AML-193 (cell line): ENCODE data around the gene IL17B.

Experiments used
- DNase-seq, 2 experiments: peaks; one replicate each; lab custom pipeline; 2025; lab: John Stamatoyannopoulos, UW

IL17B gene

DNA sequence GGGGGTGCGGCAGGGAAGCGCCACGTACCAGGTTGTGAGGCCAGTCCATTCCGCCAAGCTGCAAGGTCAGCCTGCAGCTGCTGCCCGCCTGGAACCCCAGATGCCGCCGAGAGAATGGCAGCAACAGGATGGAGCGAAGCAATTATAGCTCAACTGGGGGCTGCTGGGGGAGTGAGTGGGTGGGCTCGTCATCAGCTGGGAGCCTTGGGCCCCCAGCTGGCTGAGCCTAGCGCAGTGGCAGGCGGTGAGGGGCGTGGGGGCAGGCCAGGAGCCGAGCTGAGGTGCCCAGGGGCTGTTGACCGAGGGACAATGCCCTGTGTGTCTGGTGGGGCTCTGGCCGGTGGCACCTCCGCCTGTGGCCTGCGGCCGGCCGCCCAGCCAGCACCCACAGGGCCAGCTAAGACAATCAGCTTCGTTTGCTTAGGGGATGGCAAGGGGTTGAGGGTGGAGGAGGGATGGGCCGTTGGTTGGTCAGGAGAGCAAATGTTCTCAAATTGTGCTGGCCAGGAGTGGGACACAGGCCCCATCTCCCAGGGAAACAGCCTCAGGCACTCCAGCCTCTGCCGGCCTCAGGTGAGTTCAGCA lies at the start of gene IL17B:
TSS of gene IL17B (minus strand) at position 116 of the 585 bp plus-strand sequence. CDS start at position 49, 67 bp downstream.
- DNase-seq, result no peak

- DNase-seq, result no peak
Observed at GRCh38 chr5:149428032-149428431, 48.9 kb upstream of the IL17B start.

GRCh38 chr5:149427374-149427773 lies 48.3 kb upstream of the IL17B start:
- no peak for DNase-seq

- no peak for DNase-seq
Observed at GRCh38 chr5:149426931-149427330, 47.8 kb upstream of the IL17B start.

DNA sequence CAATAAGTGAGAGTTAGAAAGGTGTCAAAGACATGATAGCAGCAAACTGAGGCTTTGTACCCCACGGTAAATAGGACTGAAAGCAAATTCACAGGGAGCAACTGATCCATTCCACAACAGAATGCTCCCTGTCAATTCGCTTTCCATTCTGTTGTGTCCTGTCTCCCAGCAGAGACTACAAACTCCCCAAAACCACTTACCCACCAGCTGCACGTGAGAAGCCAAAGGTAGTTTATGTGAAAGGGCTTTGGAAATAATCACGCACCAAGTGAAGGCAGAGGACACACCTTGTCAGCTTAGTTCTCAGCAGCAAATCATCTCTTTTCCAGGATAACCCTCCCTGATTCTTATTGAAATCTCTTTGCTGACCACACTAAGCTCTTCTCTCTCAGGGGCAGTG lies 46.6 kb upstream of the IL17B start:
- no peak for DNase-seq

DNA sequence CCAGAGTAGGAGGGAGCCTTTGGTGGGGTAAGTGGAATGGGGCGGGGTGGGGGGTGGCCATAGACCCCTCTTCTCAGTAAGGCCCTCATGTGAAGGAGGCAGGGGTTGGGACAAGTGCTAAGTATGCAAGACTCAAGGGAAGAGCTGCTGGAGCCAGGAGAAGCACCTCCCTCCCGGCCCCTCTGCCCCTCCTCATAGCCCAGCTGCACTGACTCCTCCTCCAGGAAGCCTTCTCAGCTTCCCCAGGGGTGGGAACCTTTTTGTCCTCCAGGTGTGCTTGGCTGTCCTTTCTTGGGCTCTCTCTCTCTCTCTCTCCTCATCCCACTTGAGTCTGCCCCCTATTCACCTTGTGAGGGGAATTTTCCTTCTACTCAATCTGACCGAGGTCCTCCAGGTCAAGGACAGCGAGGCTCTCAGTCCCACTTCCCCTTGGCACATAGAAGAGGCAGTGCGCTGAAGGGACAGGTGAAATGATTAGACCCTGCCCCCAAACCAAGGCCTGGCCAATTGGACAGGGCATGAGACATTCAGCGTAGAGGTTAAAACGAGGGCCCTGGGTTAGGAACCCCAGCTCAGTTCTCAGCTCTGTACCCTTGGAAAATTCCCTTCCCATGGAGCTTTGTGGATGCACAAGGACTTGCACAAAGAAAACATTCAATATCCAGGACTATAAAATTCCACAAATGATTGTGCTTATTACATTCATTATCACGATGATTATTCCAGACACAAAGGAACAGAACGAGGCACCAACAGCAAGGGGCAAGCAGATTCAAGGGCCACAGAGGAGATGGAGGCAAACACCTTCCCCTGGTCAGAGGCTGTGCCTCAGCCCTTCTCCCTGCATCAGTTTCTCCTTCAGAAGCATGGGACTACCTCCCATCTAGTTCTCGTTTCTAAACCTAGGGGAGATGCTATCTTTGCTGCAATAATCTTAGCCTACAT lies 45.6 kb upstream of the IL17B start:
- DNase-seq, result no peak

DNA sequence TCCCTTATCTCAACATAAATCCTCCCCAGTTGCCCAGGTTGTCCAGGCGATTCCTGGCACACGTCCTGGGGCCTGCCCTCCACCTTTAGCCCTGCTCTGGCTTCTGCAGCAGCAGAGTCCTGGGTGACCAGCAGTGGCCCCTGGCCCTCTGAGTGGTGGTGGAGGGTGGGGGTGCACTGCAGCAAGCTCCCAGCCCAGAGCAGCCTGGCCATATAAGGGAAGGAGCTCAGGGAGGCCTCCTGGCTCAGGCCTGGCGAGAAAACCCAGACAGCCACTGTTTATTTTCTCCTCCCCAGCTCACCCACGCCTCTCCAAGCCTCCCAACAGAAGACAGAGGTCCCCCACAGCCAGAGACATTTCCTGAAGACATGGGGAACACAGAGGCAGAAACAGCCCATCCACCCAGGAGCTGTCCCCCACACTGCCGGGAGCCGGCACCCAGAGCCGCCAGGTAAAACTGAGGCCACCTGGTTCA lies 44.7 kb upstream of the IL17B start:
- no peak for DNase-seq

DNA sequence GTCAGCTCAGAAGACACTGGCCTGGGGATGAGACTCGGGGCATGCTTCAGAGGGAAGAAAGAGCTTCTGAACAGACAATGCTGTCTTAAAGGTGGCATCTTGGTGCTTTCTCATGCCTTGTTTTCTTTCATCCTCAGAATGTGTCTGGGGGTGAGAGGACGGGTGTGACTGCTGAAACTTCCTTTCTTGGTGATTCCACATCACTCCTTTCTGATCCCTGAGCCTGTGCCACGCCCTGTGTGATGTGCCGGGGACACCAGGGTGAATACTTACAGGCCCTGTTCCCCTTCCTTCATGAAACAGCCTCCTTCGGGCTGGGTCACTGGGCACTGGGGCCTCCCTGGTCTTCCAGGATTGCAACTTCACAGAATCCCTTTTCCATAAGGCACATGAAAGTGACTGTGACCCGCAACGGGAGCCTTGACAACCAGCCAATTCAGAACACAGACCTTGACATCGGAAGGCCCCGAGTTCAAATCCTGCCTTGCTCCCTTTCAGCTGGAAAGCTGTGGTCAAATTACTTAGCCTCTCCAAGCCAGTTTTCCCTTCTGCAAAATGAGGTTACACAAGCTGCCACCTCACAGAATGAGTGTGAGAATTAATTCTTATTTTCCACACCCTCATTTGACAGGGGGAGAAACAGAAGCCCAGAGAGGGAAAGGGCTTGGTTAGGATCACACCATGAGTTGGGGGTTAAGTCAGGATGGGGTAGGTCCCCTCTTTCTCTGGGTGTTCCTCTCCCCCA lies 44.1 kb upstream of the IL17B start:
- no peak for DNase-seq

- DNase-seq, result no peak
Observed at GRCh38 chr5:149422366-149423048, 43.4 kb upstream of the IL17B start.

DNA sequence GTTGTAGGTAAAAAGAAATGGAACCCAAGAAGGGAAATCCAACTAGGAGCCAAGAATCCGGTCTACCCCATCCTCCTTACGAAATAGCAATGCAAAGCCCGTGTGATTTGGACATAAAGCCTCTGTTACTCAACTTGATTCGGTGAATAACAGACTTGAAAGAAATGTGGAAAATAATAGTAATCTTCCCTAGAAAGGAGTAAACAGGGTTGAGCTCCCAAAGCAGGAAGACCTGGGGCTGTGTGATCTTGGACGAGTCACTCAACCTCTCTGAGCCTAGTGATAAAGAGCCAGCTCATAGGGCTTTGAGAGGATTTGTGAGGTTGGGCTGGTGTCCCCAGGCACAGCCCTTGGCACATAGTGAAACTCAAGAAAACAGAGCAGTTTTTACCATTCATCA lies 42.7 kb upstream of the IL17B start:
- no peak for DNase-seq

GRCh38 chr5:149421372-149421685 lies 42.2 kb upstream of the IL17B start:
- no peak for DNase-seq

DNA sequence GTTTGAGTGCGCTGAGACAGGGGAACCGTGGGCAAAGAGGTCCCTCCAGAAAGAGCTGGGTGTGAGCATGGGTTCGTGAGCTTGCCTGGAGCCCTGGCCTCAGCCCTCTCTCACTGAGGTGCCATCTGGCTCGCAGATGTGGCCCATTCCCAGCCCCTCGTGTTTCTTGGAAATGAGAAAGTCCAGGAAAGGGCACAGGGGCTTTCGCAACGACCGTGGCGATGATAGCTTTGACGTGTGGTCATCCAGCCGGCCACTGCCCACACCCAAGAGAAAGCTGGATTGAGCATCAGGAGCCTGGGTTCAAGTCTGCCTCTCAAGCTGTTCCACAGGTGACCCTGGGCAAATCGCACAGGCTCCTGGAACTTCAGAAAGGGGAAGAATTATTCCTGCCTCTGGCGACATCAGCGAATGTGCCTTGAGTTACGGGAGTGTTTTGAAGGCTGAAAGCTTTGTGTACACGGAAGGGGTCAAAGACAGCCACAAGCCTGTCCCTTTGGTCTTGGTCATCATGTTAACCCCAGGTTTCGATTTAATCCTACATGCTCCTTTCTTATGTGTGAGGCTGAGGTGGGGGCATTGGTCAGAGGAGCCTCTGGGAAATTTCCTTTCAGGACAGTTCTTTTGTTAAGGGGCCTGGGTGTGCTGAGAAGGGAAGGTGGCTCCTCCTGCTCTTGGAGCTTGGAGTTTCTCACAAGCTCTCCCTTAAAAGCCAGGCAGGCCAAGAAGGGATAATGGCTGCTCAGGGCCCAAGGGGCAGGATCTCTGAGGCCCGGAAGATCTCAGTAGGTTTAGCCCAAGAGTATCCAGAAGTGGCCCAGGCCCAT lies 41.7 kb upstream of the IL17B start:
- no peak for DNase-seq

- DNase-seq, result no peak
Observed at GRCh38 chr5:149419859-149420544, 40.9 kb upstream of the IL17B start.

- DNase-seq, result no peak
Observed at GRCh38 chr5:149419532-149419858, 40.4 kb upstream of the IL17B start.

DNA sequence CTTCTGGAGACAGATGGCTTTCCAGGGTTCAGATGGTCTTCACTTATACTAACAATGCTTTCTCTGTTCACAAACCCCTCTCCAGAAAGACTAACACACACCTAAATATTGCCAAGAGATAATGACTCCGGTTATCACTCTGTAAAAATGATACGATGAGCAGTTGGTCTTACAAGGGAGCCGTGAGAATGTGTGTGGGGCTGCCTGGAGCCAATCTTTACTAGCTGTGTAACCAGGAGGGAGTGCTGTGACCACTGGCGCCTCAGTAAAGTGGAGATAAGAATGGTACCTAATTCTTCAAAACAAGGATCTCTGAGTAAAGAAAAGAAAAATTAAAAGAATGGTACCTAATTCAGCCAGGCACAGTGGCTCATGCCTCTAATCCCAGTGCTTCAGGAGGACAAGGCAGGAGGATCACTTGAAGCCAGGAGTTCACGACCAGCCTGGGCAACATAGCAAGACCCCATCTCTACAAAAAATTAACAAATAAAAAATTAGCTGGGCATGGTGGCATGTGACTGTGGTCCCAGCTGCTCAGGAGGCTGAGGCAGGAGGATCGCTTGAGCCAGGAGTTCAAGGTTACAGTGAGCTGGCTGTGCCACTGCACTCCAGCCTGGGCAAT lies 39.9 kb upstream of the IL17B start:
- DNase-seq, result no peak

DNA sequence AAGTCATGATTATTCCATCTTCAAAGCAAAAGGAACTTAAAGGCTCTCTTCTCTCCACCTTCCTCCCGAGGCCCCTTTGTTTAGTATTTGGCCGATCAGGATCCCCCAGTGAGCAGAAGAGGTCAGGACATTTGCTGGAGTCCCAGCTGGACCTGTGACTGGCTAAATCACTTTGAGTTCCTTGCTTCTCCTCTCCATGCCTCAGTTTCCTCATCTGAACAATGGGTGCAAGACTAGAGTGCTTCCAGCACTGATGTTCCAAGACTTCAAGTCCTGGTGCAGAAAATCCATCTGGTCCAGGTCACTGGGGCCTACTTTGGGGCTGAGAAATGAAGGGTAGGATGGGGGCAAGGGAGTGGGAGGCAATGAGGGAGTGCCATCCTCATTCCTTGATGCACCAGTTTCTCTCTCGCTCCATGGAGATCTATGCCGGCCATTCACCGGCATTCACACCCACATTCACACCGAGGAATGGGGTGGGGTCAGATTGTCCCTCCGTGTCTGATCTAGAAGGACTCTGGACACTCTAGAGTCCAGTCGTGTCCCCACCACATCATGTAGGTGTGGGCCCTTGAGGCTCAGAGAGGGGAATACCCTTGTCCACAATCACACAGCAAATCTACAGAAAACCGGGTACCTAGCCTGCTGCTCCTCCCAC lies 38.7 kb upstream of the IL17B start:
- DNase-seq, result no peak

DNA sequence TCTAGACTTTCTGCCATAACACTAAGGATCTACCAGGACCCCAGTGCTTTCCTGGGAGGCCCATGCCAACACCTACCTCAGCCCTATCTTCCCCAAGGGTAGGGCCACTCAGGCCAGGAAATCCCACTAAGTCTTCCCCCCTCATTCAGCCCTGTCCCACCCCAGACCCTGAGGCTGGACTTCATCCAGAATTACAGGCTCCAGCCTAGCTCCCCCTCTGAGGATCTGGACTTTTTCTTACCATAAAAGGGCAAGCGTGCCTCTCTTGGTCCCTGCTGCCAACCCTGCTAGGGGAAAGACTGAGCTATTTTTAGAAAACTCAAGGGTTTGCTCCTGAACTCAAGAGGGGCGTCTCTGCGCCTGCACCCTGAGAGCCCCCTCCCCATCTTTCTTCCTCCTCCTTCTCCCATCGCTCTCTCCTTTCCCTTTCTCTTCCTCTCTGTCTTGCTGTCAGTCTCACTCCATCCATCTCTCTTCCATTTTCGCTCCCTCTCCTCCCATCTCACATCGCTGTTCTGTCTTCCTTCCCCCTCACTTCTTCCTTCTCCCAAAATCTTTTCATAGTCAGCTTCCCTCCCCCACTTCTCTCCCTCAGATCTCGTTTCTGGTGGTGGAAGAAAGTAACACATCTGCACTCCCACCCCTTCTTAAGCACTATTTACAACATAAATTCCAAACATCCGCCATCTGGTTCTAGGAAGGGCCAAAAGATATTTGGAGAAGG lies 38.1 kb upstream of the IL17B start:
- no peak for DNase-seq

GRCh38 chr5:149415066-149415967 lies 36.2 kb upstream of the IL17B start:
- DNase-seq, result no peak
